SK-N-SH treated with all-trans-retinoic acid at 6 μM for 48 hours (cell line): ENCODE measurements around the gene ARID5B.

Source experiments
- ATAC-seq: fragments of 200-7000 bp; cut with Tn5 transposase; 3 replicates; pipeline ENCODE4 v1.9.1; 2020; ENCODE audit warnings: mild to moderate bottlenecking, moderate library complexity
- ARNTL ChIP-seq: fragments of 450-650 bp; formaldehyde crosslinking; IDR thresholded peaks from 2 replicates; pipeline ENCODE4 v1.5.0; 2020; ENCODE audit warnings: low read depth, mild to moderate bottlenecking, moderate library complexity, borderline replicate concordance
- BACH2 ChIP-seq: fragments of 250-450 bp; sonication (Bioruptor Pico); IDR thresholded peaks from 2 replicates; pipeline ENCODE4 v1.9.0; 2021; ENCODE audit warnings: mild to moderate bottlenecking, borderline replicate concordance
- CREB5 ChIP-seq: fragments of 250-450 bp; sonication (Bioruptor Pico); IDR thresholded peaks from 2 replicates; pipeline ENCODE4 v1.5.1; 2020; ENCODE audit warnings: low read depth, mild to moderate bottlenecking, moderate library complexity
- CSDC2 ChIP-seq: fragments of 250-450 bp; sonication (Bioruptor Pico); IDR thresholded peaks from 2 replicates; pipeline ENCODE4 v1.5.0; 2020; ENCODE audit warnings: mild to moderate bottlenecking, moderate library complexity
- CSRNP3 ChIP-seq: fragments of 250-450 bp; sonication (Bioruptor Pico); IDR thresholded peaks from 2 replicates; pipeline ENCODE4 v1.5.1; 2021; ENCODE audit warnings: mild to moderate bottlenecking, moderate library complexity
- ESRRG ChIP-seq: fragments of 250-450 bp; sonication (Bioruptor Pico); IDR thresholded peaks from 2 replicates; pipeline ENCODE4 v1.6.1; 2021; ENCODE audit warnings: mild to moderate bottlenecking
- GLIS3 ChIP-seq: fragments of 250-450 bp; sonication (Bioruptor Pico); IDR thresholded peaks from 2 replicates; pipeline ENCODE4 v1.5.0; 2020; ENCODE audit warnings: mild to moderate bottlenecking, moderate library complexity
- ISL1 ChIP-seq: fragments of 250-450 bp; sonication (Bioruptor Pico); IDR thresholded peaks from 2 replicates; pipeline ENCODE4 v2.1.2; 2022; ENCODE audit warnings: mild to moderate bottlenecking, moderate library complexity
- POU6F1 ChIP-seq: fragments of 250-450 bp; sonication (Bioruptor Pico); IDR thresholded peaks from 2 replicates; pipeline ENCODE4 v1.8.0; 2021; ENCODE audit warnings: low read depth, mild to moderate bottlenecking, moderate library complexity, borderline replicate concordance
- PPARA ChIP-seq: fragments of 250-450 bp; sonication (Bioruptor Pico); IDR thresholded peaks from 2 replicates; pipeline ENCODE4 v1.5.0; 2020; ENCODE audit warnings: mild to moderate bottlenecking, borderline replicate concordance
- RARB ChIP-seq: fragments of 250-450 bp; sonication (Bioruptor Pico); IDR thresholded peaks from 2 replicates; pipeline ENCODE4 v1.8.0; 2021; ENCODE audit warnings: mild to moderate bottlenecking, moderate library complexity
- SNAI2 ChIP-seq: fragments of 250-450 bp; sonication (Bioruptor Pico); IDR thresholded peaks from 2 replicates; pipeline ENCODE4 v1.5.0; 2020; ENCODE audit warnings: mild to moderate bottlenecking, moderate library complexity
- TCF4 ChIP-seq: fragments of 250-450 bp; sonication (Bioruptor Pico); IDR thresholded peaks from 2 replicates; pipeline ENCODE4 v1.8.0; 2021; ENCODE audit warnings: mild to moderate bottlenecking, moderate library complexity, borderline replicate concordance
- TOX ChIP-seq: fragments of 250-450 bp; sonication (Bioruptor Pico); IDR thresholded peaks from 2 replicates; pipeline ENCODE4 v1.8.0; 2021; ENCODE audit warnings: mild to moderate bottlenecking, moderate library complexity, borderline replicate concordance
- ZC3H10 ChIP-seq: fragments of 250-450 bp; sonication (Bioruptor Pico); IDR thresholded peaks from 2 replicates; pipeline ENCODE4 v1.5.1; 2021; ENCODE audit warnings: mild to moderate bottlenecking, moderate library complexity
- ZFP3 ChIP-seq: fragments of 250-450 bp; sonication (Bioruptor Pico); IDR thresholded peaks from 2 replicates; pipeline ENCODE4 v1.5.0; 2020; ENCODE audit warnings: mild to moderate bottlenecking, moderate library complexity
- ZFP30 ChIP-seq: fragments of 450-650 bp; formaldehyde crosslinking; IDR thresholded peaks from 2 replicates; pipeline ENCODE4 v1.5.0; 2022; ENCODE audit warnings: mild to moderate bottlenecking, moderate library complexity
- ZNF565 ChIP-seq: fragments of 450-650 bp; formaldehyde crosslinking; conservative IDR thresholded peaks from 2 replicates; pipeline ENCODE4 v1.5.0; 2020; ENCODE audit warnings: low read depth, mild to moderate bottlenecking, moderate library complexity
- ZNF70 ChIP-seq: fragments of 450-650 bp; formaldehyde crosslinking; IDR thresholded peaks from 2 replicates; pipeline ENCODE4 v1.5.0; 2020; ENCODE audit warnings: mild to moderate bottlenecking, moderate library complexity
- ZNF8 ChIP-seq: fragments of 450-650 bp; formaldehyde crosslinking; IDR thresholded peaks from 2 replicates; pipeline ENCODE4 v1.5.0; 2020; ENCODE audit warnings: mild to moderate bottlenecking, moderate library complexity

ARID5B gene

DNA sequence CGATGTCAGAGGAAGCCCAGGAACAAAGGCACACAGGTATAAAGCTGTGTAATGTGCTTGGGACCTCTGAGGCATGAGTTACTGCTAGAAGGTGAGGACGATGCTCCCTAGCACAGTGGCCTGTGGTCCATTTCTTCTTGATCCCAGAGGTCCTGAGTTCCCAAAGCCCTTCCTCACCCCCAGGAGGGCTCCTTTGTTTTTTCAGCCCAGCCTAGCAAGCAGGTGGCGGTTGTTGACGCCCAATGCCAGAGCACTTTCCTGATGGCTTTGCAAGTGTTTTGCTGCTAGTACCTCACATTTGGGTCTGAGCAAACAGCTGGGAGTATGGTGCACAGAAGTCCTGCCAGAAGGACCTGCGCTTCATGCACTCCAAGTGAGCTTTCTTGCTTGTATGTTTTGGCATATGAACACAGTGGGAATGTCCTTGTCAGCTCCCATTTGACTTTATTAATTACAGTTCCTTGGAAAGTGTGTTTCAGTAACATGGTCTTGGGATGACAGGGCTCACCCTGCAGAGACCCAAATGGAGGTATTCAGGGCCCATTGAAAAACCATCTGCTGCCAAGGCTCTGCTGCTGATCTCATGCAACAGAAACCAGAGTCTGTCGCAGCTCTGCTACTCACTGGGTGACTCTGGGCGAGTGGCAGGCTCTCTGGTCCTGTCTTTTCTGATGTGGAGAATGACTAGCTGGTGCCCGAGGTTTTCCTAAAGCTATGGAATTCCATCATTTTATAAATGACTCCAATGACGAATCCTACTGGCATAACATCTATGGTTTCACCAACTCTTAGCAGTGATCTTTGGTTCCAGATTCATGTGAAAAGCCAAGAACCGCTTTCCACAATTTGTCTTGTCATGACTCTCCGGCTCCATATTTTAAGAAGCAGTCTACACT lies 134.9 kb downstream of the ARID5B start:
- TF ChIP-seq ZNF8 (CRISPR knock-in tag) (no peak), ISL1 (CRISPR knock-in tag) (peak; percentile 16)
- peak; percentile 52 for ATAC-seq

- TF ChIP-seq ISL1 (CRISPR knock-in tag) (peak; percentile 57), ZNF8 (CRISPR knock-in tag) (no peak)
- peak; percentile 73 for ATAC-seq
These were observed 135.8 kb downstream of the ARID5B start for GRCh38 chr10:62037166-62037831.

DNA sequence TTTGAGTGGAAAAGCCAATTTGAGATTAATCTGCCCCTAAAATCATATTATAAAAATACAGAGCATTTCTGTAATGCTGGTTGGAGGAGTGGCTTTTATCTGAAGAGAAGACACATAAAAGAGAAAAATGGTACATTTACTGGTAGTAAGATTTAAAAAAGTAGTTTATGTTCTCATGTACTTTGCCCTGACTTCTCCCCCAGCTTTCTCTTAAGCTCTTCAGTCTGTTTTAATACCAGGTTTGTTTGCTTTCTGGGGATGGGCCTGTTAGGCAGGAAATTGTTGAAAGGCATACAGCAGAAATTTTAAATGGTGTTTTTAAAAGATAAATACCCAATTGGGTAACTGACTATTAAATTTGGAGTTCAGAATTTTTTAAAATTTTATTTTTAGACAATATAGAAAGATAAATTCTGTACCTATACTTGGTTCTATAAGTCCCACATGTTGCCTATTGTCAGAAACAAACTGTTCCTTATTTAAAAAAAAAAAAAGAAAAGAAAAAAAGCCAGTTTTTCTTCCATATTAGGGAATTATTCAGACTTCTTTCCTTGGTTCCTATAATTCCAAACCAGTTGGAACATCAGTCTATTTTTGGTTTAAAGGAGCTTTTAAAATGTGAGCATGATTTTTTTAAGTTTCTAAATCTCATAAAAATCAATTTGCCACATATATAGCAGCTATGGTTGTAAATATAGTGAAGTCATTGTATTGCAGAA lies 136.6 kb downstream of the ARID5B start:
- no peak for TF ChIP-seq BACH2 (CRISPR knock-in tag)
- TF ChIP-seq ZFP30 (CRISPR knock-in tag), result no peak
- no peak for TF ChIP-seq TOX (CRISPR knock-in tag)
- TF ChIP-seq PPARA, result no peak
- TF ChIP-seq ZFP3, result no peak
- TF ChIP-seq ZNF70 (CRISPR knock-in tag), result no peak
- no peak for TF ChIP-seq ESRRG (CRISPR knock-in tag)
- no peak for TF ChIP-seq CSRNP3
- TF ChIP-seq RARB, result no peak
- TF ChIP-seq ZNF565 (CRISPR knock-in tag), result no peak
- TF ChIP-seq ARNTL (CRISPR knock-in tag), result no peak
- no peak for TF ChIP-seq GLIS3 (CRISPR knock-in tag)
- no peak for TF ChIP-seq POU6F1
- ATAC-seq, result no peak

- TF ChIP-seq CSDC2 (CRISPR knock-in tag) (no peak), ISL1 (CRISPR knock-in tag) (peak; percentile 50), BACH2 (CRISPR knock-in tag) (no peak), TCF4 (CRISPR knock-in tag) (peak; percentile 15; the same call in 1 of the 2 replicates)
- peak; percentile 56 for ATAC-seq
These were observed 137.2 kb downstream of the ARID5B start for GRCh38 chr10:62038609-62039190.

DNA sequence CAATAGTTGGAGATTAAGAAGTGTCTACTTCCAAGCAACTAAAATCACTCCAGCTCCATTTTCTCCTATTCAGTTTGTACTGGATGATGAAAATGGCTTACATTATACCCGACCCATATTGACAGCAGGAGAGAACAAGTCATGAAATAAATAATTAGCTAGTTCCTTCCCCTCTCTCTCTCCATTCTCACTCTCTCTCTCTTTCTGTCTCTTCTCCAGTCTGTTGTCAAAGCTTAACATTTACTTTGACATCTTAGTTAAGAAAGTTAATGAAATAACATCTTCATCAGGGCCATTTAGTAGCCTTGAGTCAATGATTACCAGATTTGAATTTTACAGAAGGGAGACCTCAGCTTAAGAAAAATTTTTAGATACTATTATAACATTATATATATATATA lies 138.5 kb downstream of the ARID5B start:
- no peak for ATAC-seq
- TF ChIP-seq ZNF565 (CRISPR knock-in tag) (no peak), ZFP3 (no peak)

GRCh38 chr10:62040881-62041280 lies 139.4 kb downstream of the ARID5B start:
- no peak for ATAC-seq
- TF ChIP-seq ZFP3 (no peak), ZNF565 (CRISPR knock-in tag) (no peak), ZC3H10 (no peak), SNAI2 (CRISPR knock-in tag) (no peak), PPARA (no peak), CREB5 (CRISPR knock-in tag) (no peak), GLIS3 (CRISPR knock-in tag) (no peak), ZFP30 (CRISPR knock-in tag) (no peak)
- TF ChIP-seq, all 23 proteins: peak for 0
